HG03175 (cell line): ENCODE measurements around the gene TRIM45.
A peak's percentile ranks its signal among the peaks of the same experiment; 100 is the strongest.
"Not testable (repeated sequence)": the region's sequence is repeated elsewhere in the genome, so short reads cannot be mapped to it uniquely, and the experiment has no call there.

ENCODE experiments used
- ATAC-seq: cut with Tn5 transposase; IDR thresholded peaks from one replicate; pipeline ENCODE4 v1.9.1; 2021; ENCODE audit warnings: mild to moderate bottlenecking, moderate library complexity; ENCODE audit not compliant: unreplicated experiment

TRIM45 gene

DNA sequence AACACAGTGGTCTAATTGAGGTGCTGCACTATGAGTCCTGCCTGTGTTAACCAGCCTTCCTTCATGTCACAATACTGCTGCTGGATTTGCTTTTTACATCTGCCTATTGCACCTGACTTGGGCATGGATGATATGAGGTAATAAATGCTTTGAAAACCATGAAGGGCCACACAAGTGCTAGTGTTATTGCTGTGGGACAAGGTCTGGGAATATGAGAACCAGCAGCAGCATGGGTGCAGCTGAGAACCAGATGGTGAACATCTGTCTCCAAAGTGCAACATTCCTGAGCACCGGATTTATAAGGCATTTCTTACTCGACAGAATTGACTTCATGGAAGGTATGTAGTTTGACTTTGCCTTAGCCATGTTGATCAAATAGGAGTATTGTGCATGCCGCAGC is 16.6 kb downstream of the TRIM45 start:
- ATAC-seq: no peak

DNA sequence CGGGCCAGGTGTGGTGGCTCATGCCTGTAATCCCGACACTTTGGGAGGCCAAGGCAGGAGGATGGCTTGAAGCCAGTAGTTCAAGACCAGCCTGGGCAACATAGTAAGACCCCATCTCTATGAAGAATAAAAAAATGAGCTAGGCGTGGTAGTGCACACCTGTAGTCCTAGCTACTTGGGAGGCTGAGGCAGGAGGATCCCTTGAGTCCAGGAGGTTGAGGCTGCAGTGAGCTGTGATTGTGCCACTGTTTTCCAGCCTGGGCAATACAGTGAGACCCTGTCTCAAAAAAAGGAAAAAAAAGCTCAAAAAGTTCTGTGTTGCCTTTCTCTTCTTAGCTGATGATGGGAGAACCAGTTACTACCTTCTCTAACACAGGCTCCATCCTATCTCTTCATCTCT is 19.7 kb downstream of the TRIM45 start:
- not testable (repeated sequence) for ATAC-seq

DNA sequence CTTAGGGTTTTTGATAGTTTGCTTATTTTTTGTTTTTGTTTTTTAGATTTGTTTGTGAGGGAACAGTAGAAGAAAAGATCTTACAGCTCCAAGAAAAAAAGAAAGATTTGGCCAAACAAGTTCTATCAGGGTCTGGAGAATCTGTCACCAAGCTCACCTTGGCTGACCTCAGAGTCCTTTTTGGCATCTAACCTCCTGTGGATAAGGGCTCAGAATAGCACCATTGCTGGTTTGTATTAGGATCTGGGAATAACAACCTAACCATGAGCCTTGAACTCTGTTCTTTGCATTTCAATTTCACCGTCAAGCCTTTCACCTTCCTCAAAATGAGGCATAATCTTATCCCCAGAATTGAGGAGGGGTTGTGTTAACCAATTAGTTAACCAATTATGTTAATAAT is 20.2 kb downstream of the TRIM45 start:
- ATAC-seq: no peak

DNA sequence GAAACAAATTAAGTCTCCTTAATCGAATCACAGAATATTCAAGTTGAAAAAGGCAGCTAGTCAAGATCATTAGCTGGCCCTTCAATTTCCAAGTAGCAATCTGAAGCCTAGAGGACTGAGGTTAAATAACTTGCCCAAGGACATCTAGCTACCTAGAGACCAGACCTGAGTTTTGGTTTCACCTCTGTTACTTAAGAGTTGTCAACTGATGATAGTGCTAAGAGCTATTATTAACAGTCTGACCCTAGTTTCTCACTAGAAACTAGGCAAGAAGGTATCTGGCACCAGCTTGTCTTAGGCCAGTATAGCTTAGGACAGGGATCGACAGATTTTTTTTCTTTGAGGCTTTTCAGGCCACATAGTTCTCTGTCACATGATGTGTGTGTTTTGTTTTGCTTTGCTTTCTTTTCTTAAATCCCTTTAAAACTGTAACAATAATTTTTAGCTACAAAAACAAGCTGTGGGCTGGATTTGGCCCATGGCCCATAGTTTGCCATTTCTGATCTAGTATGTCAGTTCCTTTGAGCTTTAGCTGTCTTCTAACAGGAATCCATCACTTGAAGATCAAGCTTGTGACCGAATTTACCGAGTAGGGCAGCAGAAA is 23.2 kb downstream of the TRIM45 start:
- no peak for ATAC-seq

DNA sequence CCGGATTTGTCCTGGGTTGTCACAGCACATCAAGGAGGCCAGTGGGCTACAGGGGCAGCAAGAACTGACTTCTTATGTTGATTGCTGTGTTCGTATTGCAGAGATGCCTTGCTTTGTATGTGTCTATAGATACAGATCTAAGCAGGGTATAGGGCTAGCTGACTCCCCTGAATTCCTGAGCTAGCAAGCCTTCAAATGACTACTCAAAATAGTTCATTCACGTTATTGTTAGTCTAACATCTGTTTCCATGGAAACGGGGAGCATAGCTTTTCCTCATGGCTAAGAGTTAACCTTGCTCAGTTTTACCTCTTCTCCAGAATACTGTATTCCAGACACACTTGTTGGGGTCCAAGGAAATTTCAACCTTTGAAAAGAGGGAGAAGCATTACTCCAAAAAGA is 24.1 kb downstream of the TRIM45 start:
- no peak for ATAC-seq

DNA sequence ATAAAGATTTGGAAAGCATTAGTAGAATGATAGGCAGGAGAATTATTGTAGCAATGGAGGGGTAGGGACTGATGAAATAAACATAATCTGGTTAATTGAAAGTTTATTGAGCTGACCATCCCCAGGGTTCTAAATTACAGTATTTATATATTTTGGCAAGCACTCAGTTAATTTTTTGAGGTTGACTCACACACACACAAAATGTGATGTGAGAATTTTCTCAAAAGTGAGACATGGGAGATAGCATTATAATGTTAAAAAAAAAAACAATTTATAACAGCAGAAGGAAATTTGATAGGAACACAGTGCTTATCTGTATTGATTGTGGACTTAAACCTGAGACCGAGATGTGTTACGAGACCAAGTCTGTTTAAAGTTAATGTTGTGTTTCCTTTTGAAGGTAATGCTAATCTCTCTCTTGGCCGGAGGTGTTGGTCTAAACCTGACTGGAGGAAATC is 24.6 kb downstream of the TRIM45 start:
- ATAC-seq: no peak

DNA sequence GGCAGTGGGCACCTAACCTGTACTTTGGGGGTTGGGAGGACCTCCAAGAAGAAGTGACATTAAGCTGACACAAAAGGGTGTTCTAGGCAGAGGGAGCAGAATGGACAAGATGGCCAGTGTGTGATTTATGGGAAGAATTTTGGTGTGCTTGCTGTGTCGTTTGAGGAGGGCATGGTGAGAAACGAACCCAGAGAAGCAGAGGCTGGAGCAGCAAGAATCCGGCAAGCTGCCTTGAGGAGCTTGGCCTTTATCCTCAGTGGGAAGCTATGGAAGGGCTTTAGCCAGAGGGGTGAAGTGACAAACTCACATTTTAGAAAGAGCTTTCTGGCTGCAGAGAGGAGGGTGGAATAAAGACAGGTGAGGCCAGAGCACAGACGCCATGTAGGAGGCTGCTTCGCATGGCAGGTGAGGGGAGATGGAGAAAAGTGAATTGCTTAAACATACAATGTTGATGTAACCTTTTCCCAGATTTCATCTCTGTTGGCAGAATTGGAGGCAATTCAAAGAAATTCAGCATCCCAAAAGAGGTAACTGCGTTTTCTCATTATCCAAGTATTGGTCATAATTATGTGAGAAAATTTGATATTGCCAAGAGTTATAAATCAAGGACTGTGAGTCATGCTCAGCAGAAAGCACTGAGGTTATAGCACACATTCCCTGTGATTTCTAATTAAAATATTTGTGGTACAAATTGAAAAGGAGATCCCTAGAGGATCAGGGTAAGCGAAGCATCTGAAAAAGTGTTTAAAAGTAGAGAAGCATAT is 26.5 kb downstream of the TRIM45 start:
- no peak for ATAC-seq

DNA sequence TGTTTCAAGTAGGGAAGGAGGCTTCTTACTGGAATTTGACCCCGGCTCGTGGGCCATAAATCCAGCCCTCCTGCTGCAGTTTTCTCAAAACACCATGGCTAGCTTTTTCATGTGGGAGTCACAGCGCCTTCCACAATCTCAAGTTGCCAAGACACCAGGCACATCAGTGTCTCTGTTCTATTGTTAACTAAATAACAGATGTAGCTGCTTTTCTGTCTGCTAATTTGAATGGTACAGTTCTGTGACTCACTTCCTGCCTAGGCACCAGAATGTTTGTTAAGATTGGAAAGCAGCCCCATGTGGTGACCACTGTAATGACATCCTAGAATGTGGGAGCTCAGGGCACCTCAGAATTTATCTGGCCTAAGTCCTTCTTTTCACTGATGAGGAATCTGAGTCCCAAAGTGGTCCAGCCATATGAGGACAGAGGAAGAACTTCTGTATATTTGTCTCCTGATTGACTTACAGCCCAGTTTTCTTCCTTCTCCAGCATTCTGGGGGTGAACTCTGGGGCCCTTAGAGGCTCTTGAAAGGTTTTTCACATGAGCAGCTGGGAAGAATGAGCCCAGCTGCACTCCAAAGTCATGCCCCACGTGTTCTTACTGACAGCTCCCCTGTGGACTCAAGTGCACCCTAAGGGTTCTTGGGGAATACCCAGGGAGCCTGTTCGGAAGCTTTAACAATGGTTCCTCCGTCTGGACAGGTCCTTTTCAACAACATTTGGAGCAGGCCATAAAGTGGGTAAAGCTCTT is 27.5 kb downstream of the TRIM45 start:
- ATAC-seq: peak; percentile 88

DNA sequence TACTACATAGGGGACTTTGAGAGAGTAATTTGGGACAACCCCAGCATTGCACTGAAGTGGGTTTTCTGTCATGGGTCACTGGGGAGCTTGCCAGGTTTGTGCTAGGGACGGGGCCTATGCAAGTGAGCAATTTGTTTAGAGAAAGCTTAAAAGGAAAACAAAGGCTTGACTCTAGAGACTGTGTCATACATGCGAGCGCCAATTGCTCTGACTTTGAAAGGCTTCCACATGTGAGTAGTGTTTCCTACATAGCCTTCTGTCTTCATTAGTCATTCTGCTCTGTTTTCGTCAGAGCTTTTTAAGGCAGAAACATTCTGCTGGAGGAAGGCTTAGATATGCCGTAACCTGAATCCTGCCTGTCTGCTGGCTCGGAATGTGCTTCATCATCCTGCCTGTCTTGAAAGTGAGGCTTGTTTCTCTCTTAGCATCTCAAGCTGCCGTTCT is 28.4 kb downstream of the TRIM45 start:
- ATAC-seq: no peak

DNA sequence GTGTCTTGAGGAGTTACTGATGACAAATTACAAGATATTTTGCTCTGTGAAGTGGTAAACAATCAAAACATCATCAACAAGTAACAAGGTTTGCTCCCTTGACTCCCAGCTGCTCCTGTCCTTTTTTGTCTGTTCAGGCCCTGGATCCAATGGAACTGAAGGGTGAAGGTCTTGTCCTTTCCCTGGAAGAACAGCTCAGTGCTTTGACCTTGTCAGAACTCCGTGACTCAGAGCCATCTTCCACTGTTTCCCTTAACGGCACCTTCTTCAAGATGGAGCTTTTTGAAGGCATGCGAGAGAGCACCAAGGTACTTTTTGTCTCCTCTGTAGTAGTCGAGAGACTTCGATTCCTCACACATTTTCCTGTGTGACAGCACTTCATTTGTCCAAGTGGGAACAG is 29.0 kb downstream of the TRIM45 start:
- no peak for ATAC-seq

DNA sequence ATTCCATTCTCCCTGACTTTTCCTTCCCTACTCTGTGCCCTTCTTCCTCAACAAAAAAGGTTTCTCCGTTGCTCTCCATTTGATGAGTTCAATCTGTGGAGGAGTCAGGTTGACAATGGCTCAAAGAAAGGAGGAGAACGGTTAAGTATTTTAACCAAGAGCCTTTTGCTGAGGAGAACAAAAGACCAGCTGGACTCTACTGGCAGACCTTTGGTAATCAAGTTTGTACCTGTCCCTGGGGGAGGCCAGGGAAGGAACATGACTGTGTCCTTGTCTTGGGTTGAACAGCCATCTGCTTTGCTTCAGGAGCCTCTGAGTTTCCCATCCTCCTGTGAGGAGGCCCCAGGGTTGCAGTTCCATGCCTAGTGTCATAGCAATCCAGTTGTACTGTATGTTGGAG is 31.6 kb downstream of the TRIM45 start:
- no peak for ATAC-seq

DNA sequence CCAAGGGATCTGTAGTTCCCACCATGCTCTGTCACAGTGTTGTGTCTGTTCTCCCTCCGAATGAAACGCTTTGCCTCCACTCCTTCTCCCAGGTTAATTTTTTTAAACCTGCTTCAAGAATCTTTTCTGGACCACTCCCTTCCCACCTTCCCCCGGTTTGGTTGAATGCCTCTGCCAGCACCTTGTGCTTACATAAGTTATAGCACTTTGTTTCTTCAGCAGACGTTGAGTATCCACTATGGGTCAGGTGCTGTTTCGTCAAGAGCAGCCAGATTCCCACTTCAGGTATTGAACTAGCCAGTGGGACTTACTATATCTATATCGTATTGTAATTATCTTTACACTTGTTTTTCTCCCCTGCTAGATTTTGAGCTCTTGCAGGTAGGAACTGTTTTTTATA is 33.9 kb downstream of the TRIM45 start:
- ATAC-seq: no peak

DNA sequence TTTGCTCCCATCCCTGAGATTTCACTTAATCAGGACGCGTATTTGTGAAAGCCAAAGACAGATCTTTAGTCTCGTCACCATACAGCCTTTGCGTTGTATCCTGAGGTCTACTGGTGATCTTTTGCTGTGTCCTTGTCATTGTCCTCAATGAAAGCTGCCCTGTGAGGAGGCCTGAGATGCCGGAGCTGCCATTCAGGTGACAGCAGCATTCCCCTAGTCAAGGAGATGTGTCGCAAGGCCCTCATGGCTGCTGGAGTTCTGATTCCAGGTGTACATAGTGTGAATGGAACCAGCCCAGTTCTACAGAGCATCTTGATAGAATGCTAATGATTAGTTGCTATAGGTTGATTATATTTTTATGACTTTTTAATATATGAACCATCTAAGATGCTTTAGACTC is 37.3 kb downstream of the TRIM45 start:
- ATAC-seq: no peak

DNA sequence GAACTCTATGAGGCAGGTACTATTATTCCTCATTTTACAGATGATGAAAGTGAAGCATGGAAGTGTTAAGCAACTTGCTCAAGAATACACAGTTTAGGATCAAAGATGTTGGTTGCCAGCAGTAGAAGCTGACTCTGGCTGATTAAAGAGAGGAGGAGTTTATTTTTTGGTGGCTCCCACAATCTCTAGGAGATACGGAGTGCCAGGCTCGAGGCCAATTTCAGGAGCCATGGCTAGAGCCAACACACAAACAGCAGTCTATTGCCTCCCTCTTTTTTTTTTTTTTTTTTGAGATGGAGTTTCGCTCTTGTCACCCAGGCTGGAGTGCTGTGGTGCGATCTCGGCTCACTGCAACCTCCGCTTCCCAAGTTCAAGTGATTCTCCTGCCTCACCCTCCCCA is 41.8 kb downstream of the TRIM45 start:
- no peak for ATAC-seq

DNA sequence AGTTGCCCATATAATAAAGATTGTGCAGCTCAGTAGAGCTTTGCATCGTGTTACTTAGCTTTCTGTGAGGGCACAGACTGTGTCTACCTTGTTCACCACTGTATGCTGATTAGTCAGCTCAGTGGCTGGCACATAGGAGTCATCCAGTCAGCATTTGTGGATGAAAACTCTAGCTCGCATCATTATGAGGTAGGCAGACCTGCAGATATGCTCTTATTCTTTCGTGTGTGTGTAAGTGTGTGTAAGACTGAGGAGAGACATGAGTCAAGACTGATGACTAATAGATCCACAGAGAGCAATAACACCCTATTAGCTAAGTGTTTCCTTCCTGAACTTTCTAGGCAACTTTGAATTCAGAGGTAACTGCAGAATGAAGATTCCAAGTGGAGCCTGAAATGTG is 44.3 kb downstream of the TRIM45 start:
- no peak for ATAC-seq

DNA sequence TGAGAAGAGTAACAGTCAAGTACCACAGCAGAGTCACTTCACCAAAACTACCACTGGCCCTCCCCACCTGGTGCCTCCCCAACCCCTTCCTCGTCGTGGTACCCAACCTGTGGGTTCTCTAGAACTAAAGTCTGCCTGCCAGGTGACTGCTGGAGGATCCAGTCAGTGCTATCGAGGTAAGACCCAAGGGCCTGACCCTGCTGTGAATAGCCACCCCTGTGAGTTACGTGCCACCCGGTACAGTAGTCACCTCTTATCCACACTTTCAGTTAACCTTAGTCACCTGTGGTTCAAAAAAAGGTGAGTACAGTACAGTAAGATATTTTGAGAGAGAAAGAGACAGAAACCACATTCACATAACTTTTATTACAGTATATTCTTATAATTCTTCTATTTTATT is 44.9 kb downstream of the TRIM45 start:
- no peak for ATAC-seq

DNA sequence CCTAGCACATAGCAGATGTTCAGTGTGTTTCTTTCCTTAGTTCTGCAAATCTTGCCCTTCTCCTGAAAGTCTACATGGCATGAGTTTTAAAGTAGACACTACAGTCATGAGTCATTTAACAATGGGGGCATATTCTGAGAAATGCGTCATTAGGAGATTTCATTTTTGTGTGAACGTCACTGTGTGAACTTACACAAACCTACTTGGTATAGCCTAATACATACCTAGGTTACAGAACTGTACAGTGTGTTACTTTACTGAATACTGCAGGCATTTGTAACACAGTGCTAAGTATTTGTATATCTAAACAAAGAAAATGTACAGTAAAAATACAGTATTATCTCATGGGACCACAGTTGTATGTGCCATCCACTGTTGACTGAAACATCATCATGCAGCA is 51.4 kb downstream of the TRIM45 start:
- ATAC-seq: no peak

DNA sequence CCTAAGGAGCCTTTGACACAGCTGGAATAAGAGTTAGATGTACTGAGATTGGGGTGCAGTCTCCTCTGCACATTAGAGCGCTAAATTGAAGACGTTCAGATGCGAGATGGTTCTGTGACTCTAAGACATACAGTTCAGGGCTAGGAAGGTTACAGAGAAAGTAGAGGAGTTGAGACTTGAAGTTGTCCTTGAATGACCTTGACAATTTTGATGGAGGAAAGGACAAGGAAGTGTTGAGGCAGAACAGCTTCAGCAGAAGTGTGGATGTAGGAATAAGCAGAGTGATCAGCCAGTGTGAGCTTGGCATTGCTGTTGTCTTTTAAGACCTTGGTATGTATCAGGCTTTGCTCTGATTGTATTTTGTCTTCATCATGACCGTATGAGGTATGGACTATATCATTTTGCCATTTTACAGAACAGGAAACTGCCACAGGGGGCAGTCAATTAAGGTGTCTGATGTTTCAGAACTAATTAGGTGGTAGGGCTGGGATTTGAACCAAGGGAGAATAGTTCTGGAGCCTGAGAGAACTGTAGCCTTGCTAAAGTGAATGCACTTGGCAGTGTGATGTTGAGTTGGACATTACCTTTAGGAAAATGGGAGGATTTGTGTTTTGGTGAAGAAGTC is 52.2 kb downstream of the TRIM45 start:
- no peak for ATAC-seq

DNA sequence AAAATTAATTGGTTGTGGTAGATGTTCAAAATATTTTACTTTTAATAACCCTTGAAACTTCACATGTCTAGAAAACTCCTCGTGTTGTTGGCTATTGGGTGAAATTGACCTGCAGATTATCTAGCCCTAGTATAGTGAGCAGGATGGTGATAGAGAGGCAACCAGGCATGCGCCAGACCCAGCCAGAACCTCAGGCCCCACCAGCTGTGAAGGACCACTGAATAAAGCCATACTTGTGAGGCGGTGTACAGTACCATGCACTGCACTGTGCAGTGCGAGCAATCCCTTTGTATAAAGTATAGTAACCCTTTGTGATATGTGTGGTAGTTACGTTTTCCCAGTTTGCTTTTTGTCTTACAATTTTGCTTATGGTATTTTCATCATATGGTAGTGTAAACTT is 53.0 kb downstream of the TRIM45 start:
- ATAC-seq: no peak

DNA sequence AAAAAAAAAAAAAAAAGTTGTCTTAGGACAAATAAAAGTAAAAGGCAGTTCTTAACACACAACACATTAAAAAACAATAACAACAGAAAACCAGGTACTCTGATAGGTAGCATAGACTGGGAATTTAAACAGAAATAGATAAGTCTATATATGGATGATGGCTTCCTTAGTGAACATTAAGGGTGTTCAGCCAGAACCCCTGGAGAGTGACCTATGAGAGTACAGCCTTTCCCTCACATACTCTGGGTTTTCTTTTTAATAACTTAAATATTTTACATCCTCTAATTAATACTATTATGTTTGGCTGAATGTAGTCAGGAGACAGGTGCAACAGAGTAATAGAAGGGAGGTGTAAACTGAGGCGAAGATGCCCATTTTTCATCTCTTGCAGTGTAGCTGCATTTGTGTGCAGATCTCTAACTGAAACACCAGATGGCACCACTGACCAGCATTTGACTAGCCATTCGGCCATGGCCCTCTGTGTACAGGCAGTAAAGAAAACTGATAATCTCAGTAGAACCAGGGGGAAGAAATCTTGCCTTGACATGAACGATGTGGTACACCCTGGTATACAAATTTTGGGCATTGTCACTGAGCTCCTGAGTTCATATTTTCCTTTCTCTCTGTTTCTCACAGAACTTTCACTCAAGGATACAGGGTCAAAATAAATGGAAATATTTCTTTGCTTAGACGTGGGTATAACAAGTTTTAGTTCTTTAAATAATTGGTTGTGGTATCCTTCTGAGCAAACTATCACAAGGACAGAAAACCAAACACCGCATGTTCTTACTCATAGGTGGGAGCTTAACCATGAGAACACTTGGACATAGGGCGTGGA is 53.8 kb downstream of the TRIM45 start:
- ATAC-seq: peak; percentile 77

DNA sequence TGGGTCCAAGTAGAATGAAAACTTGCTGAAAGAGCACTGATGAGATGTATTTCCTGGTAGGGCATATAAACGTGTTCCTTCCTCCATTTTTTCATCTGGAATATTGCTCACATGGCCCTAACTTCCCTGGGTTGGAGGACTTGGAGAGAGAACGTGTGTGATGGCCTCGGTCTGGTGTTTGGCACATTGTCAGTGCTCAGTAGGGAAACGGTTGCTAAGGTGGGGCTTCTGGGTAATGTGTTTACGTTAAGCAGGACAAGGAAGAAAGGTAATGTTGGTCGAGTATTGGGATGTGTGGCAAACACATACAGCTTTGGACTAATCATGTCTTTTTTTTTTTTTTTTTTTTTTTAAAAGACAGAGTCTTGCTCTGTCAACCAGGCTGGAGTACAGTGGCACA is 55.2 kb downstream of the TRIM45 start:
- no peak for ATAC-seq
